ENCODE measurements around the gene WDR93. TPM values are rescaled to one million over a fixed set of nuclear protein-coding genes. Genes with fewer than 3 reads are reported as not detected.

Gene WDR93
- total and polyA plus RNA-seq, 2 donors (not counting 1 experiment from before 2014, with no cell fraction given) = 0.12 TPM; not detected in 1

DNA sequence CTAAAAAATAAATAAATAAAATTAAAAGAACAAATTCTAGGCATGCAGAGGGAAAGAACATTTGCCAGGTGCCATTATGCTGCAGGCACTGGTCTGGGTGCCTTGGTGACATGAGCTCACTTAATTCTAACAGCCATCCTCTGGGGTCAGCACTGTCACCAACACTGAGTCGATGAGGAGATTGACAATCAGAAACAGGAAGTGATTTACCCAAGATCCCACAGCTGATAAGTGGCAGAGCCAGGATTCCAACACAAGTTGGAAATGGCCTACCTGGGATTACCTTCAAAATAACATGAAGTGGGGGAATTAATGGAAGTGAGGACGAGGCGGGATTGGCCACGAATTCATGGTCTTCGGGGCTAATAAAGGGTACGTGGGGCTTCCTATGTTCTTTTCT is 15.0 kb upstream of the WDR93 start:
- Histone ChIP-seq H3K79me2 (ENCODE audit: control insufficient read depth, insufficient read depth, low read length) (no peaks in the 10 kb centered on the region), H3K9me3 (ENCODE audit: control extremely low read depth in 1 of 3, control insufficient read depth in 2 of 3, insufficient read depth in 1 of 3, low read length in 2 of 3) (peaks cover 0 to 4% (median 0%) of the 10 kb centered on the region in 3 donors), H2AFZ (ENCODE audit: insufficient read depth, low read depth, low read length, poor library complexity, severe bottlenecking) (no peak overlapping the region), H3K27ac (ENCODE audit: low read length in 2 of 2) (no peak overlapping the region), H3K4me3 (ENCODE audit: control extremely low read depth in 1 of 5, extremely low read depth in 1 of 5, insufficient read depth in 1 of 5, low read depth in 2 of 5, low read length in 4 of 5) (no peak overlapping the region), H3K36me3 (replicated peaks in 1 of 2; ENCODE audit: control extremely low read depth in 1 of 2, control insufficient read depth in 1 of 2, extremely low read depth in 1 of 2, insufficient read depth in 2 of 2, low read length in 1 of 2) (no peaks in the 10 kb centered on the region), H3K4me2 (replicated peaks; ENCODE audit: low read depth, low read length, poor library complexity, severe bottlenecking) (no peak overlapping the region), H3K27me3 (replicated peaks in 1 of 4; ENCODE audit: control extremely low read depth in 1 of 4, control insufficient read depth in 3 of 4, insufficient read depth in 4 of 4, low read length in 3 of 4) (no peaks in the 10 kb centered on the region), H3K4me1 (ENCODE audit: control insufficient read depth in 2 of 2, insufficient read depth in 2 of 2, low read length in 2 of 2) (no peaks in the 10 kb centered on the region), H3K9ac (ENCODE audit: low read length) (no peak overlapping the region), H4K20me1 (ENCODE audit: control insufficient read depth, insufficient read depth, low read length, poor library complexity, severe bottlenecking) (no peaks in the 10 kb centered on the region)
- intact Hi-C loops (cut with micrococcal nuclease) = no loop called here
- H3K4me3 Mint-ChIP-seq = no peak overlapping the region
- TF ChIP-seq CTCF (IDR thresholded peaks at IDR 0.05) = no peak
- no peak for TF ChIP-seq EZH2 (IDR thresholded peaks at IDR 0.05; ENCODE audit: borderline replicate concordance, insufficient read depth, low read depth, low read length, poor library complexity, severe bottlenecking)
- H3K27ac Mint-ChIP-seq = no peak overlapping the region
- CTCF ChIA-PET = interaction anchor here (1.0 kb wide), 1 partner anchor 35 kb away, joined by 3 read pairs; no protein-coding TSS in a partner anchor
- POLR2A ChIA-PET = no interaction called here
- peaks cover 8% of the 10 kb centered on the region for H3K27me3 Mint-ChIP-seq
- no peak for ATAC-seq (ENCODE audit: low read depth)
- no peaks in the 10 kb centered on the region for H3K9me3 Mint-ChIP-seq (ENCODE audit: insufficient read depth)
- no CpG with 5 or more reads among the region's 6 CpGs for WGBS (ENCODE audit: insufficient coverage)
- no peak for DNase-seq
- no peaks in the 10 kb centered on the region for H3K4me1 Mint-ChIP-seq

GRCh38 chr15:89677381-89677780 is 13.2 kb upstream of the WDR93 start:
- intact Hi-C loops (cut with micrococcal nuclease) = no loop called here
- Histone ChIP-seq H3K27me3 (replicated peaks in 1 of 4; ENCODE audit: control extremely low read depth in 1 of 4, control insufficient read depth in 3 of 4, insufficient read depth in 4 of 4, low read length in 3 of 4) (no peaks in the 10 kb centered on the region), H3K9ac (ENCODE audit: low read length) (no peak overlapping the region), H3K4me3 (ENCODE audit: control extremely low read depth in 1 of 5, extremely low read depth in 1 of 5, insufficient read depth in 1 of 5, low read depth in 2 of 5, low read length in 4 of 5) (no peak overlapping the region), H3K9me3 (ENCODE audit: control extremely low read depth in 1 of 3, control insufficient read depth in 2 of 3, insufficient read depth in 1 of 3, low read length in 2 of 3) (peaks cover 0 to 4% (median 0%) of the 10 kb centered on the region in 3 donors), H3K27ac (ENCODE audit: low read length in 2 of 2) (no peak overlapping the region), H4K20me1 (ENCODE audit: control insufficient read depth, insufficient read depth, low read length, poor library complexity, severe bottlenecking) (no peaks in the 10 kb centered on the region), H2AFZ (ENCODE audit: insufficient read depth, low read depth, low read length, poor library complexity, severe bottlenecking) (no peak overlapping the region), H3K4me2 (replicated peaks; ENCODE audit: low read depth, low read length, poor library complexity, severe bottlenecking) (no peak overlapping the region), H3K4me1 (ENCODE audit: control insufficient read depth in 2 of 2, insufficient read depth in 2 of 2, low read length in 2 of 2) (no peaks in the 10 kb centered on the region), H3K79me2 (ENCODE audit: control insufficient read depth, insufficient read depth, low read length) (no peaks in the 10 kb centered on the region), H3K36me3 (replicated peaks in 1 of 2; ENCODE audit: control extremely low read depth in 1 of 2, control insufficient read depth in 1 of 2, extremely low read depth in 1 of 2, insufficient read depth in 2 of 2, low read length in 1 of 2) (no peaks in the 10 kb centered on the region)
- Mint-ChIP-seq H3K4me3 (no peak overlapping the region), H3K27ac (no peak overlapping the region), H3K27me3 (peaks cover 8% of the 10 kb centered on the region), H3K4me1 (no peaks in the 10 kb centered on the region), H3K9me3 (ENCODE audit: insufficient read depth) (no peaks in the 10 kb centered on the region)
- no peak for ATAC-seq (ENCODE audit: low read depth)
- TF ChIP-seq CTCF (IDR thresholded peaks at IDR 0.05) (no peak), EZH2 (IDR thresholded peaks at IDR 0.05; ENCODE audit: borderline replicate concordance, insufficient read depth, low read depth, low read length, poor library complexity, severe bottlenecking) (no peak)
- ChIA-PET CTCF (no interaction called here), POLR2A (no interaction called here)
- WGBS (ENCODE audit: insufficient coverage) = 100% methylated on average over 1 of the region's 1 CpG
- no peak for DNase-seq
